Activated CD4-positive, alpha-beta T cell treated with anti-CD3 and anti-CD28 coated beads, Interleukin-2, Interleukin-4, amounts not matched to agents 100 ng/mL and 50 ng/mL, durations not matched to agents 16 hours and 8 hours (primary cell): ENCODE measurements around the gene NYAP1.
A peak's percentile ranks its signal among the peaks of the same experiment; 100 is the strongest.
"Not testable (repeated sequence)": the region's sequence is repeated elsewhere in the genome, so short reads cannot be mapped to it uniquely, and the experiment has no call there.

Experiments used
- DNase-seq: peaks from one replicate; pipeline ENCODE4 v3.0.0-alpha.2; 2020; ENCODE audit warnings: low spot score

The NYAP1 gene

GRCh38 chr7:100483722-100484672, at the start of gene NYAP1:
TSS of gene NYAP1 (plus strand) at chr7:100483927. CDS start at chr7:100485312, 1,385 bp downstream.
- DNase-seq = peak; percentile 24

DNA sequence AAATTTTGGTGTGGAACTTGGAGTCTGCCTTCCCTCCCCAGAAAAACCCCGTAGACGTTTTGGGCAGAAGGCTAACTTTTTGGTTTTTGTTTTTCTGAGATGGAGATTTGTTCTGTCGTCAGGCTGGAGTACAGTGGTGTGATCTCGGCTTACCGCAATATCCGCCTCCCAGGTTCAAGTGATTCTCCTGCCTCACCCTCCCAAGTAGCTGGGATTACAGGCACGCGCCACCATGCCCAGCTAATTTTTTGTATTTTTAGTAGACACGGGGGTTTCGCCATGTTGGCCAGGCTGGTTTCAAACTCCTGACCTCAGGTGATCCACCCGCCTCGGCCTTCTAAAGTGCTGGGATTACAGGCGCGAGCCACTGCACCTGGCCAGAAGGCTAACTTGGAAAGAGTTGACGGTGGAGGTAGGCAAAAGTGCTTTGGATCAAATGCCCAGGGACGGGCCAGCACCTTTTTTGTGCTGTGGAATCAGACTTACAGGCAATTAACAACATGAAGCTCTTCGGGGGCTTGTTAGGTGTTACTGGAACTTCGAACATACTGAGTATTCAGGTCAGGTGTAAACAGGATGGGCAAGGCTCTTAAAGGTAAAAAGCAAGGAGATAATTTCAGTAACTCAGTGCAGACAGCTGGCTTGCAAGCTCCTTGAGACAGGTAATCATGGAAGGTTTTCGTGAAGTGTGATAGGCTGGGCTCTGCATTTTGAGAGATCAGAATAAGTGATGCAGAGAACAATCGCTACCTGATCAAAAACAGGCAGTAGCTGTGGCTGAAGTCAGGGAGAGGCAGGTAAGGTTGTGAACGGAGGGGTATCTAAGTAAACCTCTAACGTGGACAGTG, 49.2 kb upstream of the NYAP1 start:
- DNase-seq = no peak

DNA sequence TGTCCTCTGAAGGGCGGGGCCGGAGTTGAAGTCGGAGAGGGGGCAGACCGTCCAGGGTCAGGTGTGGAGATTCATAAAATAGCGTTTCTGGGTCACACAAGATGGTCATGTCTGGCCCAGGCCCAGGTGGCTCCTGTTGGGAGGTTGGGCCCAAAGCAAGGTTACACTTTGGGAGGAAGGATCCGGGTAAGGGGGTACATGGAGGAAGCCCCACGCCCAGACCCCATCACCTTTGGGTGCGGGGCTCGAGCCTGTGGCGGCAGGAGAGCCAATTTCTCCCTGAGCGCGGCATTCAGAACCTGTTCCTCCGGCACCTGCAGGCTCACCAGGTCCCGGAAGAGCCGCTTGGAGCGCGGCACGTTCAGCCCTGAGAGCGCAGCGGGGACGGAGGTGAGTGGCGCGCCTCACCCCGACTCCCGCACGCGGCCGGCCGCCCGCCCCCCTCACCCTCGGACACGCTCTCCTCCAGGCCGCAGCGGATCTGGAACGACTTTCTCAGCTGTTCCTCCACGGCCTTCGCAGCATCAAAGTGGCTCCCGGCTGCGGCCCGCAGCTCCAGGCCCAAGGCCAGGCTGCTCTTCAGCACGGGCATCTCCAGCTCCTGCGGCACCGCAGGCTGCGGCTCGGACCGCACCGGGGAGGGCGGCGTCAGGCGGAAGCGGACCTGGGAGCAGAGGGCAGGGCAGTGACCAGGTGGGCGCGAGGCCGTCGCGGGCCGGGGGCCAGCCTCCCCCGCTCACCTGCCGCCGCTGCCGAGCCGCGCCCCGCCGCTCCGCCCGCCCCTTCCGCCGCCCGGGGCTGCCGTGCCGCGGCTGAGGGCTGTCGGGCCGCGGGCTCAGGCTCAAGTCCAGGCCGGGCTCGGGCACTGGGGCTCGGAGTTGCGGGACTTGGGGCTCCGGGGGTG, 48.1 kb upstream of the NYAP1 start:
- DNase-seq = peak; percentile 23

- DNase-seq = no peak
These were observed 46.3 kb upstream of the NYAP1 start for GRCh38 chr7:100437150-100438100.

DNA sequence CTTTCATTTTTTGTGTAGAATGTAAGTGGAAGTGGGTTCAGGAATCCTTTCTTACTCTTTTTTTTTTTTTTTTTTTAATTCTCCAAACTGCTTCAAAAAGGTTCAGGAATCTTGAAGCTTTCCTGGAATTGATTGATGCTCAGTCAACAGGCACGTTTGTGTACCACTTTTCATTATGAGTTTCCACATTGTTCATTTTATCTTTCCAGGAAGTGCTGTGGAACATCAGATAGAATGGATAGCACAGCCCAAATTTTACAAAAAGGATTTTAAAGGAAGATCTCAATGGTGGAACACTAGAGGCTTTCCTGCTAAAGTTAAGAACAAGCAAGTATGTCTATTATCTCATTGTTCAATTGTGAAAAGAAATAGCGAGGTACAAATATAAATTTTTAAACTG, 45.6 kb upstream of the NYAP1 start:
- DNase-seq = no peak

DNA sequence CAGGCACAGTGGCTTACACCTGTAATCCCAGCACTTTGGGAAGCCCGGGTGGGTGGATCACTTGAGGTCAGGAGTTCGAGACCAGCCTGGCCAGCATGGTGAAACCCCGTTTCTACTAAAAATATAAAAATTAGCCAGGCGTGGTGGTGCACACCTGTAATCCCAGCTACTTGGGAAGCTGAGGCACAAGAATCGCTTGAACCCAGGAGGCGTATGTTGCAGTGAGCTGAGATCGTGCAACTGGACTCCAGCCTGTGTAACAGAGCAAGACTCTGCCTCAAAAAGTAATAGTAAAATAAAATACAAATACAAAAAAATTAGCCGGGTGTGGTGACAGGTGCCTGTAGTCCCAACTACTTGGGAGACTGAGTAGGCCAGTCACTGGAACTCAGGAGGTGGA, 45.0 kb upstream of the NYAP1 start:
- DNase-seq = not testable (repeated sequence)

GRCh38 chr7:100439244-100439643, 44.5 kb upstream of the NYAP1 start:
- not testable (repeated sequence) for DNase-seq

DNA sequence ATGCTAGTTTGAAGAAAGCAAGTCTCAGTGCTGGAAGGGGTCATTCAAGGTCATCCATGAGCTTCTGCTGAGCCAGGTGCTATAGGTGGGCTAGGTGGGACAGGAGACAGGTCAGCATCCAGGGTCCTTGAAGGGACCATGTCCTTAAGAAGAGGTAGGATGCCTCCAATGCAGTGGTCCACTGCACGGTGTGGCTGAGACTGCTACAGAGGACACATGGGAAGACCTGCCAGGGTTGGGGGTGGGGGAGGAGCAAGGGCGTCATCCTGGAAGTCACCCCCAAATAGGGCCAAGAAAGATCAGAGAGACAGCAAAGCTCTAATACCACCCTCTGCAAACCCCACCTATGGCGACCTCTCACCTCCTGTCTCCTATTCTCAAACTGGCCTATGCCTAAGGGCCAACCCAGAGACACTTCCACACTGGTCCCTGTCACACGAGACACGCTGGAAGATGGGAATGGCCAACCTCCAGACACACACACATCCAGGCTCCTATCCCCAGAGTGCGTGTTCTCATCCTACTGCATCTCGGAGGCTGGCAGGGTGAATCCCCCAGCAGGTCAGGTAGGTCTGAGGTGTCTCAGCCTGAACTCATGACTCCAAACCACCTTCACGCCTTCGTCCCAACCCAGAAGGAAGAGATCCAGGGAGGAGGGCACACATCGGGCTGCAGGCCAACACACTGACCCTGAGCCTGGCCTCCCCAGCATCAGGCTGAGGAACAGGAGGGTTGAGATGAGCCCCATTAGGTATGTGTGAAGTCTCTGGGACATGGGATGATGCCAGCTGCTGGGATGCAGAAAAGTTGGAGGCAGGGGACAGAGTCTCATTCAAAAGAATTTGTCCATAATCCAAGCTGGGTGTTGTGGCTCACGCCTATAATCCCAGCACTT, 41.8 kb upstream of the NYAP1 start:
- no peak for DNase-seq

GRCh38 chr7:100443096-100443840, 40.5 kb upstream of the NYAP1 start:
- no peak for DNase-seq

DNA sequence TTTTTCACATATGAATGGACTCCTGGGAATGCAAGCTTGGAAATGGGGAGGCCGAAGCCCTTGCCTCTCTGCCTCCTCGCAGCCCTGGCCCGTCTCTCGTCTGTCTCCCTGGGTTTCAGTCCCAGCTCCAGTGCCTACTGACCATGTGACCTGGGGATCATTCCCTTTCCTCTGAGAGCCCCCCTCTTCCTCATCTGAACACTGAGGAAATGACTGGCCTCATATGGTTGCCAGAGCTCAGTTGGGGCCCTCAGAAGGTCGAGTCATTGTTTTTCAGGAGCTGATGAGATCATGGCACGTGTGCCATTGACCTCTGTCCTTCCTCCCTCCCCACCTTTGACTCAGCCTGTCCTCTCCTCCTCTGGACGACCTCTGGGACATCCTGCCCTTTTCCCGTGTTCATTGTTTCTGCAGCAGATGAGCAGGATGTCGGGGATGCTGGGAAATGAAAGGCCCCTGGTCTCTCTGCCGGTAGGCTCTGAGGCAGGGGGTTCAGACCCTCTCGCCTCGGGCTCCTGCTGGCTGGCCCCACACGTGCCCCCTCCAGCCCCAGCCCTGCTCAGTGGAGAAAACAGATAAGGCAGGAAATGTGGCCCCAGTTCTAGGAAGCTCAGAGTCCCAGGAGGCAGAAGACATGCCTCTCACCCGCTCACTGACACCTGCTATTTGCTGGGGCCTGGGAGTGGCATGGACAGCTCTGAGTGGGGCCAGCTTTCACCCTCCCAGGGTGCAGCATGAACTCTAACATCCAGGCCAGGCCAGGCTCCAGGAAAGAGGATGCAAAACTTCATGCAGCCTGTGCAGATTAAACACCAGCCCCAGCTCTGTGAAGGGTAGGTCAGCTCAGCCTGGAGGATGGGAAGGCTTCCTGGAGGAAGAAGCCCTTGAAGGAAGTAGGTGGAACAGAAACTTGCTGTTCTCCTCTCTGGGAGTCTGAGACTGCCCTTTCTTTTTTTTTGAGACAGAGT, 39.1 kb upstream of the NYAP1 start:
- no peak for DNase-seq

DNA sequence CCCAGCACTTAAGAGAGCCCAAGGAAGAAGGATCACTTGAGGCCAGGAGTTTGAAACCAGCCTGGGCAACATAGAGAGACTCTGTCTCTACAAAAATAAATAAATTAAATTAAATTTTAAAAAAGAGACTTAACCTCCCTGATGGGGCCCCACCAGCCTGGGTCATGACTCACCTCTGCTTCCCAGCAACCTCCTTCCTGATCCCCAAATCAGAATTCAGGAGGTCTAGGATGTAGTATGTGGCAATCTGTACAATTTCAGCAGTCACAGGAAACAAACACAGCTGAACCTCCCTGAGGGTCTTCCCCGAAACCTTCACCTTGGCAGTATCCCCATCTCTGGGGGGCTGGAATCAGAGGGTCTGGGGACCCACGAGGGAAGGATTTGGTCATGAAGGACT, 37.7 kb upstream of the NYAP1 start:
- no peak for DNase-seq

DNA sequence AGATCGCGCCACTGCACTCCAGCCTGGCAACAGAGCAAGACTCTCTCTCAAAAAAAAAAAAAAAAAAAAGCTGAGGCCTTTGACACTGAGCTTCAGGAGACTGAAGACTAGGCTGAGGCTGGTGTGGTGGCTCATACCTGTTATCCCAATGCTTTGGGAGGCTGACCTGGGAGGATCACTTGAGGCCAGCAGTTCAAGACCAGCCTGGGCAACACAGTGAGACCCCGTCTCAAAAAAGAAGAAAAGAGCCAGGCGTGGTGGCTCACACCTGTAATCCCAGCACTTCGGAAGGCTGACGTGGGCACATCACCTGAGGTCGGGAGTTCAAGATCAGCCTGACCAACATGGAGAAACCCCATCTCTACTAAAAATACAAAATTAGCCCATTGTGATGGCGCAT, 36.4 kb upstream of the NYAP1 start:
- DNase-seq = not testable (repeated sequence)

GRCh38 chr7:100449190-100449795, 34.4 kb upstream of the NYAP1 start:
- no peak for DNase-seq

- DNase-seq = no peak
These were observed 31.2 kb upstream of the NYAP1 start for GRCh38 chr7:100452513-100452912.

DNA sequence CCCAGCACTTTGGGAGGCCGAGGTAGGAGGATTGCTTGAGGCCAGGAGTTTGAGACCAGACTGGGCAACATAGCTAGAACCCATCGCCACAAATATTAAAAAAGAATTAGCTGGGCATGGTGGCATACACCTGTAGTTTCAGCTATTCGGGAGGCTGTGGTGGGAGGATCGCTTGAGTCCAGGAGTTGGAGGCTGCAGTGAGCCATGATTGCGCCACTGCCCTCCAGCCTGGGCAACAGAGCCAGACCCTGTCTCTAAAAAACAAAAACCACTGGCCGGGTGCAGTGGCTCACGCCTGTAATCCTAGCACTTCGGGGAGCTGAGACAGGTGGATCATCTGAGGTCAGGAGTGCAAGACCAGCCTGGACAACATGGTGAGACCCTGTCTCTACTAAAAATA, 29.9 kb upstream of the NYAP1 start:
- DNase-seq = not testable (repeated sequence)

DNA sequence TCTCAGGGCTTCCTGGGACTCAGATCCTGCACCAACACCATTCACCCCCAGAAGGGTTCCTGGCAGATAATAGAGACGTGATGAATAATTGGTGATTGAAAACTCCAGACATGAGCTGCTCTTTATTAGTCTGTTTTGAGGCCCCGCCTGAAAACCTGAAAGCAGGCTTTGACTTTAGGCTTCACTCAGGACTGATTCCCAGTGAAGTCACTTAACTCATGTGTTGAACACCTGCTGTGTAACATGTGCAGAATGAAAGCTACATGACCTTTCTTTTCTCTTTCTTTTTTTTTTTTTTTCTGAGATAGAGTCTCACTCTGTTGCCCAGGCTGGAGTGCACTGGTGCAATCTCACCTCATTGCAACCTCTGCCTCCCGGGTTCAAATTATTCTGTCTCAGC, 28.5 kb upstream of the NYAP1 start:
- DNase-seq = no peak

GRCh38 chr7:100456562-100456961, 27.2 kb upstream of the NYAP1 start:
- no peak for DNase-seq
